ENCODE measurements around the gene TXLNG.

The TXLNG gene

DNA sequence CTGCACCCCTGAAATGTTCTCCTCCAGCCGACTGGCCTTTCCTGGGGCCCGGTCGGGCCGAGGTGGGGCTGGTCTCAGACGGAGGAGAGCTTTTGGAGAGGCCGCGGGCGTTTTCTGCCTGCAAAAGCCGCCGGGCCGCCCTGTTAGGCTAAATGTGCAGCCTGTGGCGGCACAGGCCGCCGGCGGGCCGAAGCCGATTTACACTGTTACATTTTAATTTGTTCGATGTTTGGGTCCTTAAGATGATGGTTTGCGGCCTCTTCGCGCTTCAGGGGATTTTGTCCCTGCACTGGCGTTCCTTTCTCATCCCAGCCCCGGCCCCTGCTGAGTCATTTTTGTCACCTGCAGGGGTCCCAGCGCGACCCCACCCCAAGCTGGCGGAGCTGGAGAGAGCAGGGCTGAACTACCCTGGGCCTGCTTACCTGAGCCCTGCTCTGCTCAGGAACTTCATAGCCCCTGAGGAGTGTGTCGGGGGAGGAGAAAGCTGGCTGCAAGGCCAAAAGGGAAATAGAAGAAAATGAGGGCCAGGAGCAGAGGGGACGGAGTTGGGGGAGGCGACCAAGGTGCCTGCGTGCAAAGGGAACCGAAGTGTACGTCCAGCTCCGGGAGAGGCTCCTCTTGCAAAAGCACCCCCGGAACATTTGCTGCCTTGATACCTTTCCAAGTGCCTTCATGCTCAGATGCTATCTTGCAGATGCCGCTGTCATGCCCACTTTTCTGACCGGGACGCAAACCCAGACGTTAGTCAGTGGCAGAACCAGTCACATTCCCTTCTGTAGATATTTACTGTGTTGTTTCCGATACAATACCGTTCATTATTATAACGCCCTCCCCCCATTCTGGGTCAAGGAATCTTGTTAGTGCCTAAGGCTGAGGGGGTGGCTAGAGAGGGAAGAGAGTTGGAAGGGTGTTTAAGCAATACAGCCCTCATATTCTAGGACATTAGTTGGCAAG, 84.9 kb downstream of the TXLNG start:
- TF ChIP-seq, protein P1, sequence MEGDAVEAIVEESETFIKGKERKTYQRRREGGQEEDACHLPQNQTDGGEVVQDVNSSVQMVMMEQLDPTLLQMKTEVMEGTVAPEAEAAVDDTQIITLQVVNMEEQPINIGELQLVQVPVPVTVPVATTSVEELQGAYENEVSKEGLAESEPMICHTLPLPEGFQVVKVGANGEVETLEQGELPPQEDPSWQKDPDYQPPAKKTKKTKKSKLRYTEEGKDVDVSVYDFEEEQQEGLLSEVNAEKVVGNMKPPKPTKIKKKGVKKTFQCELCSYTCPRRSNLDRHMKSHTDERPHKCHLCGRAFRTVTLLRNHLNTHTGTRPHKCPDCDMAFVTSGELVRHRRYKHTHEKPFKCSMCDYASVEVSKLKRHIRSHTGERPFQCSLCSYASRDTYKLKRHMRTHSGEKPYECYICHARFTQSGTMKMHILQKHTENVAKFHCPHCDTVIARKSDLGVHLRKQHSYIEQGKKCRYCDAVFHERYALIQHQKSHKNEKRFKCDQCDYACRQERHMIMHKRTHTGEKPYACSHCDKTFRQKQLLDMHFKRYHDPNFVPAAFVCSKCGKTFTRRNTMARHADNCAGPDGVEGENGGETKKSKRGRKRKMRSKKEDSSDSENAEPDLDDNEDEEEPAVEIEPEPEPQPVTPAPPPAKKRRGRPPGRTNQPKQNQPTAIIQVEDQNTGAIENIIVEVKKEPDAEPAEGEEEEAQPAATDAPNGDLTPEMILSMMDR (IDR thresholded peaks at IDR 0.05; ENCODE audit: borderline replicate concordance, insufficient read depth, low read depth, low read length) = no peak
- peak overlapping the region; percentile 26 for H3K4me3 ChIP-seq (ENCODE audit: low read depth, low read length)

DNA sequence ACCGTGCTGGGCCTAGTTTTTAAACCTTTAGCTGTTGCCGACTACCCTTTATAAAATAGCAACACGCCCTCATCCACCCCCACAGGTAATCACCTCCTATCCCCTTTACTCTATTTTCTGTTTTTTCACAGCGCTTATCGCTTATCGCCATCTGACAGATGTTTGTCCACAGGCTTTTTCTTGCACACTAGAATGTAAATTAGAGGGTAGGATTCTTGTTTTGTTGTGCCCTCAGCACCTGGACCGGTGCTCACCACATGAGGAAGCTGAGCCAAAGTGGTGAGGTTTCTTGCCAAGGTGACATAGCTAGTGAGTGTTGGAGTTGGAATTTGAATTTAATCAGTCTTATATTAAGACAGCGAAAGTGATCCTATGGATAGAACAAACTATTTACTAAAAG, 86.8 kb downstream of the TXLNG start:
- TF ChIP-seq, protein P1 (IDR thresholded peaks at IDR 0.05; ENCODE audit: borderline replicate concordance, insufficient read depth, low read depth, low read length) = no peak
- no peak overlapping the region for H3K4me3 ChIP-seq (ENCODE audit: low read depth, low read length)

DNA sequence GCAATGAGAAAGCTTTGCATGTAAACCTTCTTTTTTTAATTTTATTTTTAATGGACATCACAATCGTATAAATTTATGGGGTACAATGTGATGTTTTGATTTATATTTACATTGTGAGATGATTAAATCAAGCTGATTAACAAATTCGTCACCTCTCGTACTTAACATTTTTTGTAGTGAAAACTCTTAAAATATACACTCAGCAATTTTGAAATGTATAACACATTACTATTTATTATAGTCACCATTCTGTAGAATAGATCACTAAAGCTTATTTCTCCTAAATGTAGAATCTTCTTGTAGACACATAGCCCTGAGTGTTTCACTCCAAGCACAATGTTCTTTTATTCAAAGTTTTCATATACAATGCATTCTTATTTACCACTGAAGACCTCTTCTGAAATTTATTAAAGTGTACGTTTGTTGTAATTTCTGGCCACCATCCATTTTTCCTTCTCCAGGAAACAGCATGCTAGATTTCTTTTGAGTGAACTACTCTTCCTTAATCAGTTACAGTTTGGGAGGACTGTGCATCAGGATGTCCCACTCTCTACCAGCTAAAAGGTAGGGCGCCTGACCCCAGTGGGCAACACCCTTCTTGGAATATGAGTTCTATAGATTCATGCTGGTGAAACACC, 88.3 kb downstream of the TXLNG start:
- TF ChIP-seq, protein P1 (IDR thresholded peaks at IDR 0.05; ENCODE audit: borderline replicate concordance, insufficient read depth, low read depth, low read length) = no peak
- H3K4me3 ChIP-seq (ENCODE audit: low read depth, low read length) = no peak overlapping the region

DNA sequence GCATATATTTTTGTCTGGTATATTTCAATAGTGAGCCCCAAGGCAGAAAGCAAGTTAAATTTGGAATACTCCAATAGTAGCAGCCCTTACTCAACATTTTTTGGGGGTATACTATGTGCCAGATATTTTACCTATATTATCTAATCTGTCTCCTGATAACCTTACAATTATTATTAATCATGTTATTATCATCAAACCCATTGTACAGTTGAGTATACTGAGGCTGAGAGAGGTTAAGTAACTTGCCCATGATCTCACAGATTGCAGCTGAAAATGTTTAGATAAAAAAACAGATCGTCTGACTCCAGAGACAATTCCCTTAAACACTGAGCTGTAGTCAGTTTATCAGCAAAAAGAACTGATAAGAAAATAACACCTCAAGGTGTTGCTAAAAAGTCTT, 90.4 kb downstream of the TXLNG start:
- TF ChIP-seq, protein P1 (IDR thresholded peaks at IDR 0.05; ENCODE audit: borderline replicate concordance, insufficient read depth, low read depth, low read length) = no peak
- no peak overlapping the region for H3K4me3 ChIP-seq (ENCODE audit: low read depth, low read length)

DNA sequence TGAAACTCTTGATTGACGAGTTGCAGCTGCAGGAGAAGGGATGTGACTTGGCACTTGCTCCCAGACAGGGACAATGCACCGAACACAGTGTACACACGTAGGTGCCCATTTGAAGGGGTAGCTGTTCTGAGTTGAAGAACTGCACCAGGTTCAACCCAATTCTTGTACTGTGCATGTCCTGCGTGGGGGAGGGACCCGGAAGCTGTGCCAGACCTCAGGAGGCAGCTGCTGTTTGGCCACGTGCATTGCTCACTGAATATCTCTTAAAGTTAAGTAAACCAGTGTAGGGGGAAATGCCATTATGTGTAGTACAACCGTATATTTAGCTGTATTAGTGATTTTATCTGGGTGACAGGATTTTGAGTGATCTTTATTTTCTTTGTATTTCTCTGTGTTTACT, 95.9 kb downstream of the TXLNG start:
- H3K4me3 ChIP-seq (ENCODE audit: low read depth, low read length) = no peak overlapping the region

DNA sequence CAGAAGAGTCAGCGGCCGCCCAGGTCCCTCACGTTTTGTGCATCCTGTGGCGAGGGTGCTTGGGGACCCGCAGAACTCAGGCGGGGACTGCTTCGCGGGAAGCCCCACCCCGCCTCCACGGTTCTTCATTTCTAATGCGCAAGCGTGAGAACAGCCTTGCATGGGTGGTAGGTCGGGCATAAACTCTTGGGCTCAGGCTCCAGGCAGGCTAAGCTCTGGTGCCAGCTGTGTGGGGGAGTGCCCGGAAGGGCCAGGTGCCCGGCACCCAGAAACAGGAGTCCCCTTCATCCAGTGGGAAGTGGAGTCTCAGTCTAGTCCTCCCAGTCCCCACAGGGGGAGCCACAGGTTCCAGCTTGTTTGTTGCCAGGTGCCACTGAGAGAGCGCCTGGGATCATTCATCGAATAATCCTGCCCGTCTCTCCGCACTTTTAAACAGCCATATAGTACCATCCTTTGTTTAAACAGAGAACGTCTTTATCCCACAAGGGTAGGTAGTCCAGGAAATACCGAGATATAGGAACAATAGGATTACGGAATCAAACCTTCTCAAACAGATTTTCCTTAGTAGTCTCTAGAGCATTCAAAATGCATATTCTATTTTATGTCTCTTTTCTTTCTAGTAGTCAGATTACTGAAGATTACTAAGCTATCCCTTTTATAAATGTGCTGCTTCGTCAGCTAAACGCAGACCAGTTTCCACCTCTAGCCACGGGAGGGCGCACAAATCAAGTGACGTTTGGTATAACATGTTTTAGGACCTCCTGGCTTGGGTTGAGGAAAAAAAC, 96.6 kb downstream of the TXLNG start:
- H3K4me3 ChIP-seq (ENCODE audit: low read depth, low read length) = peak overlapping the region; percentile 47

More for the DNA sequence above, 95.9 kb downstream of the TXLNG start:
- TF ChIP-seq, protein P1 (IDR thresholded peaks at IDR 0.05; ENCODE audit: borderline replicate concordance, insufficient read depth, low read depth, low read length) = no peak

More for the DNA sequence above, 96.6 kb downstream of the TXLNG start:
- TF ChIP-seq, protein P1 (IDR thresholded peaks at IDR 0.05; ENCODE audit: borderline replicate concordance, insufficient read depth, low read depth, low read length) = peak; percentile 65
